GM21529 (cell line): ENCODE measurements around the gene AMOT.

Experiments
- ATAC-seq: cut with Tn5 transposase; IDR thresholded peaks from one replicate; pipeline ENCODE4 v1.9.1; 2021; ENCODE audit not compliant: unreplicated experiment

Gene AMOT

GRCh38 chrX:112841820-112842157, 1.2 kb upstream of the AMOT start:
- ATAC-seq: no peak

DNA sequence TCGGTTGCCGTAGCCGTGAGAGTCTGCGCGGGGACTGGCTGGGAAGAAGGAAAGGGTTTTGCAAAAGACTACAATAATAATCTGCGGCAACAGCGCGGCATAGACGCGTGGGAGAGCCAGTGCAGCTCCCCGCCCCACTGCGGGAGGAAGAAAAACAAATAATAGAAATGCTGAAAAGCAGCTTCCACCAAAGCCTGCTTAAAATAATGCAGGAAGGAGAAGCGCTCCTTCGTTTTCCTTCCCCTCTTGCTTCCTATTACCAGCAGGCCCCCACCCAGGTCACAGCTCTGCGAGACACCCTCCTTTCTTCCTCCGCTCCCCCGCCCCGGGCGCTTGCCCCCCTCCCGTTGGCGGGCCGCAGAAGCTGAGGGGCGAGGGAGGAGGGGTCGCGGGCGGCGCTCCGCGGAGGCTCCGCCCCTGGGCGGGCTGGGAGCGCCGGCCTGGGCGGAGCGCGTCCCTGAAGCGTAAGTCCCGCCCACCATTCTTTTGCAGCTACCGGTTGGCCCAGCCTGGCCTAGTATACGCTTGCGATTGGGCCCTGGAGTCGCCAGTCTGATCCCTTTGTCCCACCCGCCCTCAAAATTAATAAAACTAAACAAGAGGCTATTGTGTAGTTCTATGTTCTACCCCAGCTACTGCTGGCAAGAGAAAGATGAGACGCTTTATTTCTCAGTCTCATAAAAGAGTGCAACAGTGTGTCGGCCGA, 636 bp upstream of the AMOT start:
- ATAC-seq: peak; percentile 91

DNA sequence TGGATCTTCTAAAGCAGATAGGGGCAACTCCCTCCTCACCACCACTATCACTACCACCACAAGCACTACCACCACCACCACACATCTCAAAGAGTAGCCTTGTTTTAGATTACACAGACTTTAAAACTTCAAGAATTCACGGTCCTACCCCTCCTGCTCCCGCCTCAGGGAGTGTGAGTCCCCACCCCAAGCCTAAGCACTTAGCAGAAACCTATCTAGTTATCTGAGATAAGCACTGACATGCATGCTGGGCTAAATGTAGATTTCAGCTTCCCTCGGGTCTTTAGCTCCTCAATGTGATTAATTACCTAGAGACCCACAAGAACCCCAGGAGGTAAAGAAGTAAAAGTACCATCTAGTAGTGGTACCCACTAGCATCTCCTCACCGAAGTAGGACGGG, 775 bp downstream of the AMOT start:
- ATAC-seq: no peak

DNA sequence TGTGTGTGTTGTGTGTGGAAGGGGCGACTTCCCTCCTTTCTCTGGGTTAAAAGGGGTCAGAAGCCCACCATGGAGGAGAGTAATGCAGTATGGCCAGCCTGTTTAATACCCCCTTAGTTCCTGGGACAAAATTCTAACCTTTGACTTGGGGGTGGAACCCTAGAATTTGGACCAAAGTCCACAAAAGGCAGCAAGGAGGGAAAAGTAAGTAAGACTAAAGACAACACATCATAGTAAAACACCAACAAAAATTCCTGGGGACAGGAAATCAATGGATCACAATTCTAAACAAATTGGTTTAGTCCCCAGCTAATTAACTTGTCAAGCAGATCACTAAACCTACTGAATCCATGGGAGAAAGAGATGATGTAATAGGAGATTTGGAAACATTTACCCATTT, 3.1 kb downstream of the AMOT start:
- no peak for ATAC-seq

DNA sequence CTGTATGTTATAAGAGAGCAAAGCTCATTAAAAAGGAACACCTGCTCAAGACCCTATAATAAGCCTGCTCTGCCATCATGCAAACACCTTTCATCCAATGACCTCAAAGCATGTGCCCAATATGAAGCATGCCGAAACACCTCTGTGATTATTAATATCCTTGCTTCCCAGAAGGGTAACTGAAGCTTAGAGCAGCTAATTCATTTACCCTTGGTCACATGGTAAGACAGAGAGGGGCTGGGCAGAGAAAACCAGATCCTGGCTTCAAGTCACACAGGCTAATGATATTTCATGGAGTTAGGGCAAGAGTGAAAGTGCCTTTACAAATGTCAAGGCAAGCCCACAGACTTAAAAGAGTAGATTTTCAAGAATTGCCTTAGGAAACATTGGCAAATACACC, 5.6 kb downstream of the AMOT start:
- ATAC-seq: no peak

DNA sequence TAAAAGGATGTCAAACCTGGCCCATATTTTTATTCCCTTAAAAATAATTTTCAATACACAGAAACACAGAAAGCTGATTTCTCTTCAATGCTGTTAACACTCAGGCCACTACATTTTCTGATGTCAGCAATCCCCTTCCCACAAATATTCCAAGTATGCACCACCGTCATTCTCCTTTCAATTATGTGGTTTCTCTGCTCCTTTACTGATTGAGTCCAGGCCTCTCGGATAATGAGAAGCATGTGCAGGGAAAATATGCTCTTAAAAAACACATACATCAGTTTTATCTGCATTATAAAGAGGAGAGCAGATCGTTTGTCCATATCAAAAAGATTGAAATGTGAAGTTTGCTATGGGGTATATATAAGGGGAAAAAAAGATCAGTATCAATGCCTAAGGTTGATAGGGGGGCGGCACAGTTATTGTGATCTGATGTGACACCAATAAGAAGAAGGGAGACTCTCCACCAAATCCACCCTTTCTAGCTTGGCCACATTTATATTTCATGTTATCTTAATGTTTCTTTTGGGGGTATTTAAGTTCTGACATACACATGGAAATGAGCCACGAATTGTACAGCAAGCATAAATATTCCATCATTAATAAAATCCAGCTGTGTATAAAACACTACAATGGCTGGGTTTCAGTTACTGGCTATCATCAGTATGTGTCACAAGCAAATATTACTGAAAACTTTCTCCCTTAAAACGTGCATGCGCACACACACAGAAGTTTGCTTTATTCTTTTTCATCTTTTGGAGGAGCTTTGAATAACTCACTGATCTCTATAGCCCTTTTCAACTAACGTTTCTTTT, 6.4 kb downstream of the AMOT start:
- no peak for ATAC-seq

- no peak for ATAC-seq
Observed at GRCh38 chrX:112832481-112833095, 8.0 kb downstream of the AMOT start.

GRCh38 chrX:112830540-112830939, 10.1 kb downstream of the AMOT start:
- no peak for ATAC-seq

GRCh38 chrX:112827292-112827903, 13.2 kb downstream of the AMOT start:
- ATAC-seq: no peak

DNA sequence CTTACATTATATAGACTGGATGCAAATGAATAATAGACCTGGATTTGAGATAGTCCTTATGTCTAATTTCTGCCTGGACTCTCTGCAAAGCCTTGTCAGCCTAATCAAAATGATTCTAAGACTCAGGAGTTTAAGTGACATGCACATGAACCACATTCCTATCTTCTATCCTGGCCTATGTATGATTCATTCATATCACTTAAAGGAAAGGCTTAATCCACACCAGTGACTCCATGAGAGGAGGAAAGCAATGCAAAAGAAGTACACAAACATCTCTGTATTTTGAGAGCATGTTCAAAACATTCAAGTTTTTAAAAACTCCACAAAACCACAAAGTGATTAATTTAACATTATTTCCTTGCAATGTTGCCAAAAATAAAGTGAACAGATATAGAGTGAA, 14.6 kb downstream of the AMOT start:
- ATAC-seq: no peak

DNA sequence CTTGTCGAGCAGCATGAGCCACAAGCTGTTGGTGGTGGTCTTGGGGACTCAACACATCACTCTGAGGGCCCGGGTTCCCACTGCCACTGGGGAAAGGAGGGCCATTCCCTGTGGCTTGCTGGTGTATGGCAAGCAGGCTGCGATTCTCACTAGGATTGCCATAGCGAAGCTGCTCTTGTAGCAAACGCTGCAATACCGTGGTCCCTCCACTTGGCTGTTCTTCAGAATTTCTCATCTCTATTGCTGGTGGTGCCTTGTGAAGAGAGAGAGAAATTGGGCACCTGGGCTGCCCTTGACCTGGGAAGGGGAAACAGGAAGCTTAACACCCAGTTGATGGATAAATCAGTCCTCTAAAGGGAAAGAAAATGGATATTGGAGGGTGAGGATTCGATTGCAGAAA, 17.7 kb downstream of the AMOT start:
- no peak for ATAC-seq

DNA sequence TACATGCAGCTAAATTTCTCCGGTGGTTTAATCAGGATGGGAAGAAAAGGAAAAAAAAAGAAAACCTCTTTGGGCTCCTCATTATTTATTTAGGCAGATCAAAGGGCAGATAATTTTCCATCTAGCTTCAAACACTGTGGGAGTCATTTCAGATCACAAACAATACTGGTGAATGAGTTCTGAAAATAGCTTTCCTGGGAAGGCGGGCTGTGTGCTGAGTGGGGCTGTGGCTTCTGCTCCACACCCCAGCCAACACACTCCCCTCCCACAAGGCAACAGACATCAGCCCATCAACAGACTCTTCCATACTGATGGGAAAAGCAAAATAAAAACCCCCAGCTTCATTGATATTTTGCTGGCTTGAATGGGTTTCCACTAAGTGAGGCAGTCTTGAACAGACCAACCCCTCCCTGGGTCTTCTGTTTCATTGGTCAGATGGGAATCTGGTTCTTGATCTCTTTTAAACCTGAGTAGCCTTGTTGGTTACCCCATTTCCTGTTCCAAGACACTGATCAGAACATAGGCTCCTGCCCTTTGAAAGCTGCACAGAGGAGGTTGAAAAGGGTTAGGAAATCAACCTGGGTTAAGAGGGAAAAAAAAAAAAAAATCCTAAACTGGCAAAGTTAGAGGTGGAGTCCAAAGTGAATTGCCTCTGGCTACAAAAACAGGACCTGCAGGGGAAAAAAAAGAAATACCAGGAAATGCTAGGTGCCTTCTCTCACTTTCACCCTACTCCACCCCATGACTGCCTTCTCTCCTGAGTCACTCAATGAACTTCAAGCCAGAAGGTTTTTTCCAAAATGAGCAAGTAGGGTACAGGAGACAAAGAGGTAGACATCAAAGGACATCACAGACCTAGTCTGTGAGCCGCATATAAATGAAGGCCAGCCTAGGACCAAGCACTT, 20.0 kb downstream of the AMOT start:
- no peak for ATAC-seq

GRCh38 chrX:112819813-112820212, 20.8 kb downstream of the AMOT start:
- ATAC-seq: no peak

DNA sequence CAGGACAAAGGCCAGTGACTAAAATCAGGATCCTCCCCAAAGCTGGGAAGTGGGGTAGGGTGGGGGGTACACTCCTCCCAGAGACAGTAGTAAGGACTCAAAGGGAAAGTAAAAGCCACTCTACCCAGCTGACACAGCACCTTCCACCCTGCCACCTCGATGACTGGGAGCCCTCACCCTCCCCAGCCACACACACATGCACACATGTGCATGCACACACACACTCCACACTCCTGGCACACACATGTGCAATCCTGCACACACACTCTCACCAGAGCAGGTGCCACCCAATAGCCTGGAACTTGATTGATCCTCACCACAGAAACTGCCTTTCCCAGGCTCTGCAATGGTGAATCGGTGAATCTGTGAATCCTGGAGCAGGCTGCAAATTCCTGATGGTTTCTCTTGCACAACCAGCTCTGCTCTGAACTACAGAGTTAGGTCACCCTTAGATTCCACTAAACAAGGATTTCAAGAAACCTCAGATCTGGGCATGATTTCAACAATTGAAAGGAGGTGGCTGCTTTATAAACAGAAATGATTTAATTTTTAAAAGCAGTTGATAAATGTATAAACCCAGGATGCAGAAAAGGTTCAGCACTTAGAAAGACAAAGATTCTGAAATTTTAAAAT, 21.5 kb downstream of the AMOT start:
- no peak for ATAC-seq

GRCh38 chrX:112818114-112819007, 22.3 kb downstream of the AMOT start:
- no peak for ATAC-seq

DNA sequence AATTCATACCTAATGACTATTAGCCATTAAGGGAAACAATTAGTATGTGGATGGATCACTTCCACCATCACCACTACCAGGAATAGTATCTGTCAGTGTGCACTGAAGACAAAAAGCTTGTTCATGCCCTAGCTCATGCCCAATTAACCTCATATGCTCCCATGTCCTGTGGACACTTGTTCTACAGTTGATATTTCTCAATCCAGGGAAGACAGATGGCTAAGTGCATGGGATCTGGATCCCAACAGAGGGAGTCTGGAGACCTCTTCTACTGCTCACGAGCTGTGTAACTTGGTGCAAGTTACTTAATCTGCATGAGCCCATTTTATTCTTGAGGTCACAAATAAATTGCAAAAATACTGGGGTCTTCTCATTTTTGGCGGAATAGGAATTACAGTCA, 23.7 kb downstream of the AMOT start:
- no peak for ATAC-seq

- no peak for ATAC-seq
Observed at GRCh38 chrX:112814496-112814895, 26.1 kb downstream of the AMOT start.

GRCh38 chrX:112812741-112813140, 27.9 kb downstream of the AMOT start:
- no peak for ATAC-seq

DNA sequence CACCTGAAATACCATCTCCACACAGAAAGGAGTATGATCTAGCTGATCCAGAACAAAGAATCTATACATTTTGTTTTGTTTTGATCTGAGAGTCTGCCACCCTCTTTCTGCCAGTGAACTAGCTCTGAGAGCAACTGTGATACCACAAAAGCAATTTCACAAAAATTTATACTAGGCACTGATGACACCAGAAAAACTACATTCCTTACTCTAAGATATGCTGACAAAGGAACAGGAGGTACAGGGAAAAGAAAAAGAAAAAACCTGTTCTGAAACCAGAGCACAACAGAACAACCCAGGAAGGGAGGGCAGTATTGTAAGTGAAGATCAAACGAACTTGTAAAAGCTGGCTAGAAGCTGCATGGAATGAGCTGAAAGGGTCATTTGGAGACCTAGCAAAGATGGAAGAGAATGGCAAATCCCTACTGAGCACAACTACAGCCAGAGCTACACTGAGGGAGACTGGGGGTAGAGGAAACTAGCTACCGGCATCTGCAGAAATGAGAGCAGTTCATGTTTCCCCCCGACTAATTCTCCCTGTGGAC, 31.9 kb downstream of the AMOT start:
- no peak for ATAC-seq
